ENCODE measurements around the gene DLG5.

DLG5 gene

GRCh38 chr10:77862595-77862994, 64.0 kb downstream of the DLG5 start:
- Histone ChIP-seq H3K9ac (ENCODE audit: low read length) (no peak overlapping the region), H3K27ac (ENCODE audit: low read depth, low read length) (no peak overlapping the region), H3K36me3 (ENCODE audit: low read length) (no peaks in the 10 kb centered on the region), H3F3A (ENCODE audit: insufficient read depth) (no peaks in the 10 kb centered on the region), H4K20me1 (ENCODE audit: low read depth, low read length) (no peaks in the 10 kb centered on the region), H3K27me3 (ENCODE audit: low read length) (no peaks in the 10 kb centered on the region), H3K4me2 (ENCODE audit: low read depth, low read length, poor library complexity, severe bottlenecking) (no peak overlapping the region), H2AFZ (ENCODE audit: low read depth, low read length, severe bottlenecking) (no peak overlapping the region), H3K79me2 (ENCODE audit: insufficient read depth, low read length) (no peaks in the 10 kb centered on the region), H3K9me3 (ENCODE audit: insufficient read depth, low read length) (no peaks in the 10 kb centered on the region), H3K9me2 (replicated peaks; ENCODE audit: insufficient read depth, low read length) (no peaks in the 10 kb centered on the region), H3K4me3 (ENCODE audit: insufficient read depth, low read length, poor library complexity, severe bottlenecking) (no peak overlapping the region)
- TF ChIP-seq CTCF (IDR thresholded peaks at IDR 0.05; ENCODE audit: insufficient read depth, low read length, poor library complexity, severe bottlenecking) (no peak), EZH2phosphoT487 (conservative IDR thresholded peaks at IDR 0.05; ENCODE audit: low read length) (no peak)

GRCh38 chr10:77861366-77861765, 65.2 kb downstream of the DLG5 start:
- Histone ChIP-seq H3K27me3 (ENCODE audit: low read length) (no peaks in the 10 kb centered on the region), H3K27ac (ENCODE audit: low read depth, low read length) (no peak overlapping the region), H2AFZ (ENCODE audit: low read depth, low read length, severe bottlenecking) (no peak overlapping the region), H3K4me2 (ENCODE audit: low read depth, low read length, poor library complexity, severe bottlenecking) (no peak overlapping the region), H4K20me1 (ENCODE audit: low read depth, low read length) (no peaks in the 10 kb centered on the region), H3K79me2 (ENCODE audit: insufficient read depth, low read length) (no peaks in the 10 kb centered on the region), H3K9me3 (ENCODE audit: insufficient read depth, low read length) (no peaks in the 10 kb centered on the region), H3K9ac (ENCODE audit: low read length) (no peak overlapping the region), H3F3A (ENCODE audit: insufficient read depth) (no peaks in the 10 kb centered on the region), H3K36me3 (ENCODE audit: low read length) (no peaks in the 10 kb centered on the region), H3K4me3 (ENCODE audit: insufficient read depth, low read length, poor library complexity, severe bottlenecking) (no peak overlapping the region), H3K9me2 (replicated peaks; ENCODE audit: insufficient read depth, low read length) (no peaks in the 10 kb centered on the region)
- TF ChIP-seq CTCF (IDR thresholded peaks at IDR 0.05; ENCODE audit: insufficient read depth, low read length, poor library complexity, severe bottlenecking) = no peak
- TF ChIP-seq EZH2phosphoT487 (conservative IDR thresholded peaks at IDR 0.05; ENCODE audit: low read length) = no peak

GRCh38 chr10:77859865-77860282, 66.7 kb downstream of the DLG5 start:
- Histone ChIP-seq H3K27me3 (ENCODE audit: low read length) (no peaks in the 10 kb centered on the region), H3K4me3 (ENCODE audit: insufficient read depth, low read length, poor library complexity, severe bottlenecking) (no peak overlapping the region), H3K36me3 (ENCODE audit: low read length) (no peaks in the 10 kb centered on the region), H3K9ac (ENCODE audit: low read length) (no peak overlapping the region), H4K20me1 (ENCODE audit: low read depth, low read length) (no peaks in the 10 kb centered on the region), H3K9me3 (ENCODE audit: insufficient read depth, low read length) (no peaks in the 10 kb centered on the region), H3F3A (ENCODE audit: insufficient read depth) (no peaks in the 10 kb centered on the region), H3K4me2 (ENCODE audit: low read depth, low read length, poor library complexity, severe bottlenecking) (no peak overlapping the region), H3K27ac (ENCODE audit: low read depth, low read length) (no peak overlapping the region), H2AFZ (ENCODE audit: low read depth, low read length, severe bottlenecking) (no peak overlapping the region), H3K9me2 (replicated peaks; ENCODE audit: insufficient read depth, low read length) (no peaks in the 10 kb centered on the region), H3K79me2 (ENCODE audit: insufficient read depth, low read length) (no peaks in the 10 kb centered on the region)
- no peak for TF ChIP-seq CTCF (IDR thresholded peaks at IDR 0.05; ENCODE audit: insufficient read depth, low read length, poor library complexity, severe bottlenecking)
- TF ChIP-seq EZH2phosphoT487 (conservative IDR thresholded peaks at IDR 0.05; ENCODE audit: low read length) = no peak

All from SU-DHL-6 (cell line).